GM10266 (cell line): ENCODE data around the gene C6orf52.

Experiments
- DNase-seq: peaks from one replicate; pipeline ENCODE4 v3.0.0; 2012; ENCODE audit errors: extremely low spot score
- CTCF ChIP-seq: IDR thresholded peaks from 2 replicates; pipeline ENCODE4 v1.5.1; 2012; ENCODE audit warnings: mild to moderate bottlenecking, low read depth; ENCODE audit not compliant: control insufficient read depth, insufficient read depth; ENCODE audit errors: missing control alignments

C6orf52 gene

GRCh38 chr6:10641528-10641927 lies 52.9 kb downstream of the C6orf52 start:
- TF ChIP-seq CTCF = no peak
- no peak for DNase-seq

- DNase-seq = no peak
- TF ChIP-seq CTCF = no peak
Observed at GRCh38 chr6:10640412-10640811, 54.0 kb downstream of the C6orf52 start.

GRCh38 chr6:10633216-10633615 lies 61.2 kb downstream of the C6orf52 start:
- DNase-seq = peak; percentile 31
- no peak for TF ChIP-seq CTCF

- no peak for DNase-seq
- TF ChIP-seq CTCF = no peak
Observed at GRCh38 chr6:10630178-10630577, 64.2 kb downstream of the C6orf52 start.

DNA sequence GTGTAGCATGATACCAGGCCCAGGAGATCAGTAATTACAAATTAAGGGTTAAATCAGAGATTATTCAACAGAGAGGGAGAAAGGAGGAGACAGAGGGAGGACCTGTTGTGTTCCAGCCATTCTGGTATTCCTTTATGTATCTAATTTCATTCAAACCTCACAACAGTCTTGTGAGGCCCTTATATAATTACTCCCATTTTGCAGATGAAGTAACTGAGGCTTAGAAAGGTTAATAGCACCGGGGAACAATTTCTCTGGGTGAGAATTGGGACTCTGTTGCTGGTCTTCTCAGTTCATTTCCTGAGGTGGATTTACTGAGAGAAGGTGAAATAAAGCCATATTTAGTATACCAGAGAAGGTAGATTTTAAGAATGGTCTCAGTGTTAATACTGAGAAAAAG lies 66.6 kb downstream of the C6orf52 start:
- no peak for DNase-seq

DNA sequence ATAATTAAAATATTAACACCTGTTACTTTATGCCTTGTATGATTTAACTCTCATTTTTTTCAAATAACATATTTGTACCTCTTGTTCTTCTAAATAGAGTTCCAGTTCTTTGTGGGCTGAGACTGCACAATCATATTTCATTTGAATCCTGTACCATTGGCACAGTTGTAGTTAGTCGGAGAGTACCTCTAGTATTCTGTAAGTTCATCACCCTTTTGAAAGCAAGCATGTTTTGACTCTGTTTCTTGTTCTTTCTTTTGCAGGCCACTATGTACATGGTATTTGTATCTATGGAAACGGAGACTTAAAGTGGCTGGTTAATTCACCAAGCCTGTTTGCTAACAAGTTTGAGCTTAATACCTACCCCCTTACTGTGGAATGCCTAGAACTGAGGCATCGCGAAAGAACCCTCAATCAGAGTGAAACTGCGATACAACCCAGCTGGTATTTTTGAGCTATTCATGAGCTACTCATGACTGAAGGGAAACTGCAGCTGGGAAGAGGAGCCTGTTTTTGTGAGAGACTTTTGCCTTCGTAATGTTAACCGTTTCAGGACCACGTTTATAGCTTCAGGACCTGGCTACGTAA lies 68.2 kb downstream of the C6orf52 start:
- no peak for TF ChIP-seq CTCF
- DNase-seq = no peak

More for the DNA sequence above, 66.6 kb downstream of the C6orf52 start:
- TF ChIP-seq CTCF = no peak

DNA sequence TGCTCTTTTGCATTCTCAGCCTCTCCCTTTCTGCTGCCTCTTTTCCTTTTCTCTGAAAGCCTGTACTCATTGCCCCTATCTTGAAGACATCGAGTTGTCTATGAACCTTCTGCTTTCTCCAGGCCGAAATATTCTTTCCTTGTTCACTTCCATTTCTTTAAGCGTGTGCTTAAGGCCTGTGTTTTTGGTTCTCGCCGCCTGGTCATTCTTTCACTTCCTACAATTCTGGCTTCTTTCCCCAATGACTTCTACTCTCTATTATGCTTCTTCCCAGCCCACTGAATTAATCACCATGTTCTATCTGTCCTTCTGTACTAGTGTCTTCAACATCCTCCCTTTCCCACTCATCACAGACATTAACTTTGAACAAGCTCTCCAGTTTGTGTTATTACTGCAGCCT lies 69.6 kb downstream of the C6orf52 start:
- no peak for TF ChIP-seq CTCF
- no peak for DNase-seq
